Activated T-cell treated with anti-CD3 and anti-CD28 coated beads, Interleukin-2, amount 50 U/mL, for 24 hours (primary cell): Measurements from ENCODE around the gene LPCAT2.

Experiments
- DNase-seq: peaks from one replicate; pipeline ENCODE4 v3.0.0-alpha.2; 2020
- H3K27ac Mint-ChIP-seq: 2 replicates; pipeline ENCODE4 v1.8.0; 2020; ENCODE audit warnings: mild to moderate bottlenecking, mixed read lengths
- H3K27me3 Mint-ChIP-seq: 2 replicates; pipeline ENCODE4 v1.8.0; 2020; ENCODE audit warnings: mixed read lengths
- H3K36me3 Mint-ChIP-seq: 2 replicates; pipeline ENCODE4 v1.8.0; 2020; ENCODE audit warnings: low read depth, mixed read lengths
- H3K4me1 Mint-ChIP-seq: 2 replicates; pipeline ENCODE4 v1.8.0; 2020; ENCODE audit warnings: low read depth, mixed read lengths
- H3K4me3 Mint-ChIP-seq: 2 replicates; pipeline ENCODE4 v1.8.0; 2020; ENCODE audit warnings: mild to moderate bottlenecking, moderate library complexity, mixed read lengths
- H3K9me3 Mint-ChIP-seq: 2 replicates; pipeline ENCODE4 v1.8.0; 2020; ENCODE audit warnings: mixed read lengths

Gene LPCAT2

GRCh38 chr16:55492756-55493380 is 16.0 kb upstream of the LPCAT2 start:
- Mint-ChIP-seq H3K4me1 (no peaks in the 10 kb centered on the region), H3K36me3 (no peaks in the 10 kb centered on the region), H3K27me3 (peaks cover 5% of the 10 kb centered on the region), H3K9me3 (no peaks in the 10 kb centered on the region), H3K4me3 (no peak overlapping the region), H3K27ac (no peak overlapping the region)
- no peak for DNase-seq

DNA sequence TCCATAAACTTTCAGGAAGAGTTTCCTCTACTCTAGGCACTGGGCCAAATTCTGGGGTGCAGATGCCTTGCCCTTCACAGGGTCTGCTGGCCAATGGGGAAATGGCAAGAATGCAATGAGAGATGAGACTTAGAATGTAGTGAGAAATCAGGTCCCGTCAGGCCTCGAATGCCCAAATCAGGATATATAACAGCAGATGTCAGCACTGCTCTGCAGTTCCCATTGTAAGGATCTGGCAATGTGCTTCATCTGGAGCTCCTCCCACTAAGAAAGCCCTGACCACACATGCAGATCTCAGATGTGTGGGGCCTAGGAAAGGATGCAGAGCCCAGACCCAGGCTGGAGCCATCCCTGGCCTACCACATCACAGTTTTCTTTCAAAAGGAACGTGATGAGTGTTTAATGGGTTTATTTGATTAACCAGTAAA is 13.9 kb upstream of the LPCAT2 start:
- Mint-ChIP-seq H3K27ac (no peak overlapping the region), H3K9me3 (no peaks in the 10 kb centered on the region), H3K4me3 (no peak overlapping the region), H3K27me3 (peaks cover 11% of the 10 kb centered on the region), H3K4me1 (peaks cover 8% of the 10 kb centered on the region), H3K36me3 (no peaks in the 10 kb centered on the region)
- DNase-seq = no peak

- Mint-ChIP-seq H3K9me3 (no peaks in the 10 kb centered on the region), H3K4me3 (no peak overlapping the region), H3K27ac (no peak overlapping the region), H3K36me3 (no peaks in the 10 kb centered on the region), H3K4me1 (peaks cover 10% of the 10 kb centered on the region), H3K27me3 (peaks cover 11% of the 10 kb centered on the region)
- no peak for DNase-seq
Measured at GRCh38 chr16:55495616-55496289, 13.1 kb upstream of the LPCAT2 start.

DNA sequence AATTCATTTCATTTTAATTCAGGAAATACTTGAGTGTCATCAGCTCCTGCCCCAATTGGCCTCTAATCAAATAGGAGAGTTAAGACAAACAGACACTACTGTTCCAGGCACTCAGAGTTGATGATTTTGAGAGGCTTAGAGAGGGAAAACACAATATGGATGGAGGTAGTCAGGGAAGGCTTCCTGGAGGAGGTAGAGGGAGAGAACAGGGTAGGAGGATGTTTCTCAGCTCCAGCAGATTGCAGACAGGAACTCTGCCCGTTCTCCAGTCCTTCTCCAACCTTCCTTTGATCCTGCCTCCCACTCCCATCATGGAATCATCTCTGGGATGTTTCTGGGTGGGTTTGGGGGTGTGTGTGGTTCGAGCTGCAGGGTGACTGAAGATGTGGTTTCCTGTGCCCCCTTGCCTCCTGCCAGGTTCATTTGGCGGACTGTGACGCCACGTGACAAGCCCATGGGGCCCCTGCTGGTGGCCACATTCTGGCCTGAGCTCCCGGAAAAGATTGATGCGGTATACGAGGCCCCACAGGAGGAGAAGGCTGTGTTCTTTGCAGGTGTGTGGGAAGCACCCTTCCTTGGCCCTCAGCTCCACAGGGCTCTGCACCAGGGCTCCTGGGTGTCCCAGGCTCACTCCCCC is 12.2 kb upstream of the LPCAT2 start:
- H3K27me3 Mint-ChIP-seq = peaks cover 15% of the 10 kb centered on the region
- H3K27ac Mint-ChIP-seq = no peak overlapping the region
- H3K4me1 Mint-ChIP-seq = peaks cover 10% of the 10 kb centered on the region
- no peaks in the 10 kb centered on the region for H3K36me3 Mint-ChIP-seq
- no peaks in the 10 kb centered on the region for H3K9me3 Mint-ChIP-seq
- no peak overlapping the region for H3K4me3 Mint-ChIP-seq
- DNase-seq = no peak

- H3K9me3 Mint-ChIP-seq = no peaks in the 10 kb centered on the region
- H3K36me3 Mint-ChIP-seq = no peaks in the 10 kb centered on the region
- no peak for DNase-seq
Measured at GRCh38 chr16:55497558-55497957, 11.3 kb upstream of the LPCAT2 start.

GRCh38 chr16:55498101-55498500 is 10.8 kb upstream of the LPCAT2 start:
- DNase-seq = no peak
- Mint-ChIP-seq H3K9me3 (no peaks in the 10 kb centered on the region), H3K27me3 (peaks cover 15% of the 10 kb centered on the region), H3K4me1 (peaks cover 10% of the 10 kb centered on the region), H3K36me3 (no peaks in the 10 kb centered on the region), H3K4me3 (no peak overlapping the region), H3K27ac (no peak overlapping the region)

More at GRCh38 chr16:55497558-55497957, 11.3 kb upstream of the LPCAT2 start:
- Mint-ChIP-seq H3K27ac (no peak overlapping the region), H3K27me3 (peaks cover 15% of the 10 kb centered on the region), H3K4me1 (peaks cover 10% of the 10 kb centered on the region), H3K4me3 (no peak overlapping the region)

DNA sequence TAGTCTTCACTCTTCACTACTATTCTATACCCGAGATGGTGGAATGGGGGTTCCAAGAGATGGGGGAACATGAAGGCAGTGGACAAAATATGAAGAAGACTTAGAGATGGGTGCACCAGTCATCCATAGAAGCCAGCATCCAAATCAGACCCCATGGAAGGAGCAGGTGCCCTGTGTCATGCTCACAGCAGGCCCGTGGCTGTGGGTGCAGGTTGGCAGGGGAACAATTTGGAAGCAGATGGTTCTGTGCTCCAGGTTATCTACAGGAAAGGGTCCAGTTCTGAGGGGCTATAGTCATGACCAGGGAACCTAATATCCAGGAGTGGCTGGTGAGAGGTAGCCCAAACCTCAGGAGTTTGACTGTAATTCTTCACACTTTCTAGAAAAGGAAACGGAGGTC is 9.6 kb upstream of the LPCAT2 start:
- Mint-ChIP-seq H3K9me3 (no peaks in the 10 kb centered on the region), H3K4me1 (peaks cover 10% of the 10 kb centered on the region), H3K27me3 (peaks cover 15% of the 10 kb centered on the region), H3K27ac (no peak overlapping the region), H3K4me3 (no peak overlapping the region), H3K36me3 (no peaks in the 10 kb centered on the region)
- DNase-seq = no peak

DNA sequence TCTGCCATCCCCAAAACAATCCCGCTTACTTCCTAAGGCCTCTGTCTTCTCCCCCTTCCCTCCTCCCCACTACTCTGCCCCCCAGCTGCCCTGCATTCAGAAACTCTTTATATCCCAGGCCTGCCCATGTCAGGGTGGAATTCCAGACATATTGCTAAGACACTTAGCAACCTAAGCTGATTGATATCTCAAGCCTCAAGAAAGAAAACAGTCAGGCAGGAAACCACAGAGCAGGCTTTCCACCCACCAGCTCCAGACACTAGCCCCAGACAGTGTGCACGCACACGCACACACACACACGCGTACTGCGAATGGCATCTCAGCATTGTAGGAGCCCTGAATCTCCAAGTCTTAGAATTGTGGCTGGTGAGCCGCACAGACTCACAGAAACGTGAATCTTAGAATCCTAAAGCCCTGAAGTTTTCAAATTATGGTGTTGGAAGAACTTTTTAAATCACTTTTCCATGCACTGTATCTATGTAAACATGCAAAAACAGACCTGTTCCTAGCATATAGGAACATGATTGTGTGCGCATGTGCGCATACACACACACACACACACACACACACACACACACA is 8.8 kb upstream of the LPCAT2 start:
- Mint-ChIP-seq H3K36me3 (no peaks in the 10 kb centered on the region), H3K27ac (no peak overlapping the region), H3K4me3 (no peak overlapping the region), H3K27me3 (peaks cover 15% of the 10 kb centered on the region), H3K9me3 (no peaks in the 10 kb centered on the region), H3K4me1 (peaks cover 10% of the 10 kb centered on the region)
- no peak for DNase-seq

GRCh38 chr16:55500530-55501011 is 8.3 kb upstream of the LPCAT2 start:
- peaks cover 15% of the 10 kb centered on the region for H3K27me3 Mint-ChIP-seq
- no peak overlapping the region for H3K27ac Mint-ChIP-seq
- H3K36me3 Mint-ChIP-seq = no peaks in the 10 kb centered on the region
- no peak for DNase-seq
- H3K9me3 Mint-ChIP-seq = no peaks in the 10 kb centered on the region
- no peak overlapping the region for H3K4me3 Mint-ChIP-seq
- H3K4me1 Mint-ChIP-seq = peaks cover 10% of the 10 kb centered on the region

GRCh38 chr16:55501549-55502322 is 7.1 kb upstream of the LPCAT2 start:
- Mint-ChIP-seq H3K4me3 (no peak overlapping the region), H3K4me1 (peaks cover 10% of the 10 kb centered on the region)

GRCh38 chr16:55502801-55503366 is 6.0 kb upstream of the LPCAT2 start:
- no peak overlapping the region for H3K4me3 Mint-ChIP-seq
- H3K9me3 Mint-ChIP-seq = no peaks in the 10 kb centered on the region
- peaks cover 26% of the 10 kb centered on the region for H3K27me3 Mint-ChIP-seq
- no peak overlapping the region for H3K27ac Mint-ChIP-seq
- H3K36me3 Mint-ChIP-seq = no peaks in the 10 kb centered on the region
- H3K4me1 Mint-ChIP-seq = peaks cover 10% of the 10 kb centered on the region
- DNase-seq = no peak

More at GRCh38 chr16:55501549-55502322, 7.1 kb upstream of the LPCAT2 start:
- DNase-seq = no peak
- H3K27me3 Mint-ChIP-seq = peaks cover 19% of the 10 kb centered on the region
- no peaks in the 10 kb centered on the region for H3K36me3 Mint-ChIP-seq
- H3K9me3 Mint-ChIP-seq = no peaks in the 10 kb centered on the region
- no peak overlapping the region for H3K27ac Mint-ChIP-seq

DNA sequence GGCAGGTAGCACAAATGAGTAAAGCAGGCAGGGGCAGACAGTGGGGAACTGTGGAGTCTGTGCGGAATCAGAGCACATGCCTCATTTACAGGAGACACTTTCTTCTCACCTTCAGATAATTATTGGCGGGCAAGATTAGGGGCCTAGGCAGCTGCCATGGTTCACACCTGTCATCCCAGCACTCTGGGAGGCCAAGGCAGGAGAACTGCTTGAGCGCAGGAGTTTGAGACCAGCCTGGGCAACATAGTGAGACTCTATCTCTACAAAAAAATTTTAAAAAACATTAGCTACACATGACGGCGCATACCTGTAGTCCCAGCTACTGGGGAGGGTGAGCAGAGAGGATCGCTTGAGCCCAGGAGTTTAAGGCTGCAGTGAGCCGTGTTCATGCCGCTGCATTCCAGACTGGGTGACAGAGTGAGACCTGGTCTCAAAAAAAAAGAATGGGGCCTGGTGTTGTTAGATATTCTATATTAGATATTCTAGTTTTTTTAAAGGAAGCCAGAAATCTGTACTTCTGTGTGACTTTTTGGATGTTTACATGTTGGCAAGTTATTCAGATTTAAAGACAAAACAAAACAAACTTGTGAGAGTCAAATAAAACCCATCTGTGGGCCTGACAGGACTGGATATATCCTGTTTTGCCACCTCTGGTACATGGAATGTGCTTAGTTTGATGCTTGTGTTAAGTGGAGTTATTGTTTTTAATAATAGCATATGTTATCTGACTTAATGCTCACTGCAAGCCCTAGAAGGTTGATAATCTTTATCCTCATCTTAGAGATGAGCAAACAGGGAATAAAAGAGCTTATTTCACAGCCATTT is 4.9 kb upstream of the LPCAT2 start:
- H3K4me1 Mint-ChIP-seq = peaks cover 13% of the 10 kb centered on the region
- H3K36me3 Mint-ChIP-seq = no peaks in the 10 kb centered on the region
- no peak overlapping the region for H3K4me3 Mint-ChIP-seq
- H3K9me3 Mint-ChIP-seq = no peaks in the 10 kb centered on the region
- H3K27me3 Mint-ChIP-seq = peaks cover 30% of the 10 kb centered on the region
- DNase-seq = no peak
- H3K27ac Mint-ChIP-seq = no peak overlapping the region

DNA sequence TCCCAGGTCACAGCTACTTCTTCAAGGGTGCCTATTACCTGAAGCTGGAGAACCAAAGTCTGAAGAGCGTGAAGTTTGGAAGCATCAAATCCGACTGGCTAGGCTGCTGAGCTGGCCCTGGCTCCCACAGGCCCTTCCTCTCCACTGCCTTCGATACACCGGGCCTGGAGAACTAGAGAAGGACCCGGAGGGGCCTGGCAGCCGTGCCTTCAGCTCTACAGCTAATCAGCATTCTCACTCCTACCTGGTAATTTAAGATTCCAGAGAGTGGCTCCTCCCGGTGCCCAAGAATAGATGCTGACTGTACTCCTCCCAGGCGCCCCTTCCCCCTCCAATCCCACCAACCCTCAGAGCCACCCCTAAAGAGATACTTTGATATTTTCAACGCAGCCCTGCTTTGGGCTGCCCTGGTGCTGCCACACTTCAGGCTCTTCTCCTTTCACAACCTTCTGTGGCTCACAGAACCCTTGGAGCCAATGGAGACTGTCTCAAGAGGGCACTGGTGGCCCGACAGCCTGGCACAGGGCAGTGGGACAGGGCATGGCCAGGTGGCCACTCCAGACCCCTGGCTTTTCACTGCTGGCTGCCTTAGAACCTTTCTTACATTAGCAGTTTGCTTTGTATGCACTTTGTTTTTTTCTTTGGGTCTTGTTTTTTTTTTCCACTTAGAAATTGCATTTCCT is 3.4 kb upstream of the LPCAT2 start:
- Mint-ChIP-seq H3K27ac (no peak overlapping the region), H3K9me3 (no peaks in the 10 kb centered on the region), H3K4me3 (no peak overlapping the region), H3K36me3 (no peaks in the 10 kb centered on the region), H3K4me1 (peaks cover 7% of the 10 kb centered on the region), H3K27me3 (peaks cover 45% of the 10 kb centered on the region)
- no peak for DNase-seq
